Measurements from ENCODE around the gene PDE9A. TPM values are rescaled to one million over a fixed set of nuclear protein-coding genes. Genes with fewer than 3 reads are reported as not detected.

PDE9A gene
- total RNA-seq, 4 donors from 2014 or later = 6.9 to 13.0 (median 11.1) TPM

GRCh38 chr21:42642219-42642745, 11.1 kb upstream of the PDE9A start:
- no peak for TF ChIP-seq CTCF (IDR thresholded peaks at IDR 0.05)
- TF ChIP-seq POLR2A (IDR thresholded peaks at IDR 0.05) = no peak
- no peaks in the 10 kb centered on the region for H3K36me3 ChIP-seq
- no peaks in the 10 kb centered on the region for H3K27me3 ChIP-seq
- DNase-seq = no peak
- 78 to 81% methylated on average over 7 of the region's 8 CpGs for WGBS, 2 donors
- H3K4me3 ChIP-seq (replicated peaks in 1 of 3) = no peak overlapping the region
- peaks cover 9 to 13% of the 10 kb centered on the region in 2 donors for H3K4me1 ChIP-seq
- intact Hi-C loops (cut with DNase I) = loop anchor here (10.0 kb wide), 1 partner anchor 47 kb away; no protein-coding TSS in a partner anchor
- H3K9me3 ChIP-seq = no peaks in the 10 kb centered on the region
- H3K27ac ChIP-seq = no peak overlapping the region

- Histone ChIP-seq H3K4me3 (replicated peaks in 1 of 3) (no peak overlapping the region), H3K36me3 (no peaks in the 10 kb centered on the region), H3K27me3 (no peaks in the 10 kb centered on the region), H3K27ac (no peak overlapping the region), H3K9me3 (no peaks in the 10 kb centered on the region), H3K4me1 (peaks cover 9 to 13% of the 10 kb centered on the region in 2 donors)
- 84 to 88% methylated on average over 20 of the region's 21 CpGs for WGBS, 2 donors
- DNase-seq = no peak
- intact Hi-C loops (cut with DNase I) = loop anchor here (10.0 kb wide), 1 partner anchor 50 kb away; no protein-coding TSS in a partner anchor
- TF ChIP-seq POLR2A (IDR thresholded peaks at IDR 0.05) = no peak
- TF ChIP-seq CTCF (IDR thresholded peaks at IDR 0.05) = no peak
These were observed 8.9 kb upstream of the PDE9A start for GRCh38 chr21:42644223-42645208.

GRCh38 chr21:42645211-42646075, 8.0 kb upstream of the PDE9A start:
- Histone ChIP-seq H3K36me3 (no peaks in the 10 kb centered on the region), H3K27ac (no peak overlapping the region), H3K9me3 (no peaks in the 10 kb centered on the region), H3K27me3 (no peaks in the 10 kb centered on the region), H3K4me3 (replicated peaks in 1 of 3) (no peak overlapping the region), H3K4me1 (peaks cover 6 to 11% of the 10 kb centered on the region in 2 donors)
- no peak for DNase-seq
- 92 to 94% methylated on average over 20 to 28 of the region's 28 CpGs for WGBS, 2 donors
- no peak for TF ChIP-seq POLR2A (IDR thresholded peaks at IDR 0.05)
- TF ChIP-seq CTCF (IDR thresholded peaks at IDR 0.05) = no peak
- intact Hi-C loops (cut with DNase I) = loop anchor here (10.0 kb wide), 1 partner anchor 51 kb away; no protein-coding TSS in a partner anchor

- WGBS, 2 donors = 91 to 92% methylated on average over 14 of the region's 14 CpGs
- TF ChIP-seq CTCF (IDR thresholded peaks at IDR 0.05) = no peak
- TF ChIP-seq POLR2A (IDR thresholded peaks at IDR 0.05) = no peak
- Histone ChIP-seq H3K4me1 (peaks cover 0 to 3% of the 10 kb centered on the region in 2 donors), H3K27ac (no peak overlapping the region), H3K36me3 (no peaks in the 10 kb centered on the region), H3K9me3 (no peaks in the 10 kb centered on the region), H3K27me3 (no peaks in the 10 kb centered on the region), H3K4me3 (replicated peaks in 1 of 3) (no peak overlapping the region)
- no peak for DNase-seq
- intact Hi-C loops (cut with DNase I) = loop anchor here (10.0 kb wide), 1 partner anchor 51 kb away; no protein-coding TSS in a partner anchor
These were observed 7.2 kb upstream of the PDE9A start for GRCh38 chr21:42646076-42646825.
